PFSK-1 (cell line): ENCODE data around the gene PLEKHJ1.

ENCODE experiments used
- POLR2AphosphoS5 ChIP-seq: IDR thresholded peaks from 2 replicates; pipeline ENCODE4 v1.6.1; 2012; ENCODE audit warnings: low read depth, mild to moderate bottlenecking, control low read depth, low read length, moderate library complexity
- SIN3A ChIP-seq: IDR thresholded peaks from 2 replicates; pipeline ENCODE4 v1.6.1; 2012; ENCODE audit warnings: mild to moderate bottlenecking, low read length, moderate library complexity, borderline replicate concordance; ENCODE audit not compliant: insufficient read depth

GRCh38 chr19:2210206-2210605 is 25.9 kb downstream of the PLEKHJ1 start:
- no peak for TF ChIP-seq SIN3A
- TF ChIP-seq POLR2AphosphoS5, result no peak
